ENCODE results near the gene AK5. TPM values are rescaled to one million over a fixed set of nuclear protein-coding genes. Genes with fewer than 3 reads are reported as not detected.
A peak's percentile ranks its signal among the peaks of the same experiment; 100 is the strongest.

AK5 gene
- total RNA-seq, 4 donors from 2014 or later, result 16.7 to 21.3 (median 20.0) TPM

- no peak for DNase-seq (ENCODE audit: low spot score in 2 of 2)
- Histone ChIP-seq H3K27me3 (no peaks in the 10 kb centered on the region), H3K4me3 (no peak overlapping the region), H3K36me3 (peaks cover 0 to 75% (median 11%) of the 10 kb centered on the region in 3 donors), H3K27ac (no peak overlapping the region), H3K9me3 (no peaks in the 10 kb centered on the region), H3K4me1 (no peaks in the 10 kb centered on the region)
- TF ChIP-seq, protein P1, sequence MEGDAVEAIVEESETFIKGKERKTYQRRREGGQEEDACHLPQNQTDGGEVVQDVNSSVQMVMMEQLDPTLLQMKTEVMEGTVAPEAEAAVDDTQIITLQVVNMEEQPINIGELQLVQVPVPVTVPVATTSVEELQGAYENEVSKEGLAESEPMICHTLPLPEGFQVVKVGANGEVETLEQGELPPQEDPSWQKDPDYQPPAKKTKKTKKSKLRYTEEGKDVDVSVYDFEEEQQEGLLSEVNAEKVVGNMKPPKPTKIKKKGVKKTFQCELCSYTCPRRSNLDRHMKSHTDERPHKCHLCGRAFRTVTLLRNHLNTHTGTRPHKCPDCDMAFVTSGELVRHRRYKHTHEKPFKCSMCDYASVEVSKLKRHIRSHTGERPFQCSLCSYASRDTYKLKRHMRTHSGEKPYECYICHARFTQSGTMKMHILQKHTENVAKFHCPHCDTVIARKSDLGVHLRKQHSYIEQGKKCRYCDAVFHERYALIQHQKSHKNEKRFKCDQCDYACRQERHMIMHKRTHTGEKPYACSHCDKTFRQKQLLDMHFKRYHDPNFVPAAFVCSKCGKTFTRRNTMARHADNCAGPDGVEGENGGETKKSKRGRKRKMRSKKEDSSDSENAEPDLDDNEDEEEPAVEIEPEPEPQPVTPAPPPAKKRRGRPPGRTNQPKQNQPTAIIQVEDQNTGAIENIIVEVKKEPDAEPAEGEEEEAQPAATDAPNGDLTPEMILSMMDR (IDR thresholded peaks at IDR 0.05), result no peak
- TF ChIP-seq EP300 (IDR thresholded peaks at IDR 0.05), result no peak
- no peak for TF ChIP-seq POLR2A (IDR thresholded peaks at IDR 0.05)
- WGBS, 2 donors, result 99% methylated on average over 3 of the region's 3 CpGs
These were observed 289.8 kb downstream of the AK5 start for GRCh38 chr1:77571642-77572041.

DNA sequence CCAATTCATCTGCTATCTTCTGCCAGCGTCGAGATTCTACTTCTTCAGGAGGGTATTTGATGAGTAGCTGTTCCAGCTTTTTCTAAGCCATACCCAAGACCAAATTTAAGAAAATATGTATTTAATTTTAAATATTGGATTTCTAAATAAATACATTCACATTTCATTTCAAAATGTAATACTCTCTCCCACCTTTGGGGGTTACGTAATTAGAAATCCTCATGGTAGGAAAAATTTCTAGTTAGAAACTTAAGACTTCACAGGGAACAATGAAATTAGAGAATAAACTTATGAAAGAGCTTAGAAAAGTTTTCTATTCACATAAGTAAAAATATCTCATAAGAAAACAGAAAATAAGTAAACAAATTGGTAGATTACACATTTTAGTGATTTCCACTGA, 297.7 kb downstream of the AK5 start:
- WGBS, 2 donors, result 97 to 98% methylated on average over 3 of the region's 3 CpGs
- H3K9me3 ChIP-seq, result no peaks in the 10 kb centered on the region
- no peaks in the 10 kb centered on the region for H3K27me3 ChIP-seq
- H3K36me3 ChIP-seq, result peaks cover 0 to 80% (median 12%) of the 10 kb centered on the region in 3 donors
- TF ChIP-seq, protein P1 (IDR thresholded peaks at IDR 0.05), result no peak
- TF ChIP-seq EP300 (IDR thresholded peaks at IDR 0.05), result no peak
- no peak for TF ChIP-seq POLR2A (IDR thresholded peaks at IDR 0.05)
- H3K27ac ChIP-seq, result no peak overlapping the region
- H3K4me3 ChIP-seq, result no peak overlapping the region
- H3K4me1 ChIP-seq, result no peaks in the 10 kb centered on the region
- no peak for DNase-seq (ENCODE audit: low spot score in 2 of 2)

DNA sequence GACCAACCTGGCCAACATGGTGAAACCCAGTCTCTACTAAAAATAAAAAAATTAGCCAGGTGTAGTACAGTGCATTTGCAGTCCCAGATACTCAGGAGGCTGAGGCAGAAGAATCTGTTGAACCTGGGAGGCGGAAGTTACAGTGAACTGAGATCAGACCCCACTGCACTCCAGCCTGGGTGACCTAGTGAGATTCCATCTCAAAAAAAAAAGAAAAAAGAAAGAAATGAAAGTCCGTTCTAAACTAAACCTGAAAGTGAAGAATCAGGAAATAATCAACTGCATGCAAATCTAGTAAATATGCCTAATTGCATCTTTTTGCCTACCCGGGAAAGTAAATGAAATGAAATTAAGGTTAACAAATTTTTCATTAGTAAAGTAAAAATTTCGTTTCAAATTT, 301.1 kb downstream of the AK5 start:
- DNase-seq (ENCODE audit: low spot score in 2 of 2), result no peak
- no peak overlapping the region for H3K4me3 ChIP-seq
- TF ChIP-seq EP300 (IDR thresholded peaks at IDR 0.05) (no peak), POLR2A (IDR thresholded peaks at IDR 0.05) (no peak)
- TF ChIP-seq, protein P1 (IDR thresholded peaks at IDR 0.05), result no peak
- H3K27ac ChIP-seq, result no peak overlapping the region
- peaks cover 0 to 16% (median 0%) of the 10 kb centered on the region in 4 donors for H3K4me1 ChIP-seq
- no peaks in the 10 kb centered on the region for H3K27me3 ChIP-seq
- WGBS, 2 donors, result 88 to 92% methylated on average over 4 of the region's 4 CpGs
- no peaks in the 10 kb centered on the region for H3K9me3 ChIP-seq
- peaks cover 0 to 54% (median 12%) of the 10 kb centered on the region in 3 donors for H3K36me3 ChIP-seq

GRCh38 chr1:77583483-77583882, 301.7 kb downstream of the AK5 start:
- WGBS, 2 donors, result 96 to 97% methylated on average over 2 of the region's 2 CpGs
- no peak overlapping the region for H3K4me3 ChIP-seq
- no peaks in the 10 kb centered on the region for H3K27me3 ChIP-seq
- TF ChIP-seq, protein P1 (IDR thresholded peaks at IDR 0.05), result peak in 1 of 5 experiments; percentile 4
- no peak for TF ChIP-seq EP300 (IDR thresholded peaks at IDR 0.05)
- peaks cover 0 to 16% (median 0%) of the 10 kb centered on the region in 4 donors for H3K4me1 ChIP-seq
- DNase-seq (ENCODE audit: low spot score in 2 of 2), result no peak
- H3K9me3 ChIP-seq, result no peaks in the 10 kb centered on the region
- H3K36me3 ChIP-seq, result peaks cover 0 to 48% (median 12%) of the 10 kb centered on the region in 3 donors
- H3K27ac ChIP-seq, result no peak overlapping the region

DNA sequence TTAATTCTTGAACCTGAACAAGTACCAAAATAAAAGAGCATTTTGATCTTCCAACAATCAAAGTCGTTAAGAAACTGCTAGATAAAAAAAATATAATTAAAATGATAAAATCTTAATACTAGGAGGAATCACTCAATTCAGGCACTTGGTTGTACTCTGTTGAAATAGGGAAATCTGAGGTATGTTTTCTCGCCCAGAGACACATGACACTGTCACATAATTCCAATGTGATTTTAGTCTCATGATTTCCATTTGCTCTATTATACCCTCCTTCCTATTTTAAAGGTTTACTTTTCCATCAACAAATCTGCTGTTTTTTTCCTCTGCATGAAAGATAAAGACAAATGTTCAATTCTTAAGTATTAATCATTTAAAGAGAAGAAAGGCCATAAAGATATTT, 303.1 kb downstream of the AK5 start:
- H3K36me3 ChIP-seq, result peaks cover 0 to 38% (median 6%) of the 10 kb centered on the region in 3 donors
- H3K4me1 ChIP-seq, result peaks cover 0 to 17% (median 0%) of the 10 kb centered on the region in 4 donors
- WGBS, 2 donors, result 82 to 96% methylated on average over 2 of the region's 2 CpGs
- TF ChIP-seq EP300 (IDR thresholded peaks at IDR 0.05), result no peak
- H3K4me3 ChIP-seq, result no peak overlapping the region
- no peak for DNase-seq (ENCODE audit: low spot score in 2 of 2)
- H3K27me3 ChIP-seq, result no peaks in the 10 kb centered on the region
- no peak overlapping the region for H3K27ac ChIP-seq
- H3K9me3 ChIP-seq, result no peaks in the 10 kb centered on the region

All from tibial nerve (tissue), 4 donors.